HG03196 (cell line): ENCODE measurements around the gene LCN6.

Experiments used
- ATAC-seq: cut with Tn5 transposase; IDR thresholded peaks from one replicate; pipeline ENCODE4 v1.9.1; 2021; ENCODE audit not compliant: unreplicated experiment

The LCN6 gene

DNA sequence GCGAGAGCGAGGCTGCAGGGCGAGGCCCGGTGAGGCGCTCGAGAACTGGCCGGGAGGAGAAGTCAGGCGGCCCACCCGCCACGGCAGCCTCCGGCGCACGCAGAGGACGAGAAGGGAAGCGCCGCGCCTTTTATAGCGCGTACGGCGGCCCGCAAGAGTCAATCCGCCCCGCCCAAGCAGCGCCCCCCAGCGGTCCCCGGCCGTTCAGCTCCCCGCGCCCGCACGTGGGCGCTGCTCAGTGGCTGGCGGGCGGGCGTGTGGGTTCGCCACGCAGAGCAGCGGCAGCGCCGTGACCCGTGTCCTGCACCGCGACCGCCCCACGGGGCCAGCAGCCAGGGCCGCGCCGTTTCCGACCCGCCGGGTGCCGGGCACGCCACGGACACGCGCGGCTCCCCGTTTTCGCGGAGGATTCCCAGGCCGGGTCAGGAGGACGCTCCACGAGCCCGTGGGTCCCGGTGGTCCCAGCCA is 20.2 kb downstream of the LCN6 start:
- ATAC-seq = peak; percentile 64

DNA sequence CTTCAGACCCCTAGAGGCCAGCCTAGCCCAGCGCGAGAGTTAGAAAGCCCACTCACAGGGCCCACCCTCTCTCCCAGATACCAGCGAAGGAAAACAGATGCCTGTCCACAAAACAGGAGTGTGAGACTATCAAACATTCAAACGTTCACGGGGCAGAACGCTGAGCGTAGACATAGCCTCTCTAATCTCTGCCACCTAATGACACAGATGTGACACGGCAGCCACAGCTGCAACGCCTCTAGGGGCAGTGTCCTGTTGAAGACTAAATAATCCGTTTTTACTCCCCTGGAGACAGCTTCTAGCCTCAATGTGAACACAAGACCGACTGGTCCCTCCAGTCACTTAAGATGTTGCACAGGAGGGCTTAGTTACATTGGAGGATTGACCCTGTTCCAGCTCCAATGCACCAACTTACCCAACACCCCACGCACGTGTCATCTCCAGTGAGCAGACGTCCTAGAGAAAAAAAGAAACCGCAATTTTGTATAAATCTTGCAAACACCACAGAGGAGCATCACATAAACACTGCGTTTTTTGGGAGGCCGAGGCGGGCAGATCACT is 21.6 kb downstream of the LCN6 start:
- no peak for ATAC-seq

DNA sequence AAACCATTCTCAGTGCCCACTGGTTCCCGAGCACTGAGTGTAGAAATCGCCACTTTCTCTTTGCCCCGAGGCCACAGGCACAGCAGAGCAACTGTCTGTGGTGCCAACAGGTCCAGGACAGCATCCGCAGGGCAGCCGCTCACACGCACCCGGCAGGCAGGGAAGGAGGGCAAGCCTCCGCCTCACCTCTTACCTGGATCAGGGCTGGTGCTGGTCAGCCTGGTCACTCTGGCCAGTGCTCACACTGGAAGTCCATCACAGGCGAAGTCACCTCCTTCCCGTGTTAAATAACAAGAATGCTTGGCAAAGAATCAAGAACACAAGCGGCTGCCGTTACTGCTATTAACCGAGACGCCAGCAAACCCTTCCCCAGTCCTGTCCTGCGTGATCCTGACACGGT is 22.2 kb downstream of the LCN6 start:
- ATAC-seq = no peak

DNA sequence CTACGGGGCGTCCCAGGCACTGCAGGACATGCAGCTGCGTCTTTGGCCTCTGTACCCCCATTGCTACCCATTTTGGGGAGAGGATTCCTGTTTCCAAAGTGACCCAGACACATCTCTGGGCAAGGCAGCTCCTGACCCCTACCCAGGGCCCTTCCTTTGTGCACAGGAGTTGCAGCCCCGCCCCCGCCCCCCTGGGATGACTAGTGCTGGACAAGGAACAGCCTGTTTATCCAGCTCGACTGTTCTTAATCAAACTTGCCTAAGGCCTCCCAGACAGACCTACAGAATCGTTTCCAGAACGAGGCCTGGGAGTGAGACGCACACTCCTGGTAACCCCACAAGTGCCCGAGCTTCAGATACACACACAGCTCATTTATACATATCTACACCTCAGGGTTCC is 22.7 kb downstream of the LCN6 start:
- no peak for ATAC-seq

DNA sequence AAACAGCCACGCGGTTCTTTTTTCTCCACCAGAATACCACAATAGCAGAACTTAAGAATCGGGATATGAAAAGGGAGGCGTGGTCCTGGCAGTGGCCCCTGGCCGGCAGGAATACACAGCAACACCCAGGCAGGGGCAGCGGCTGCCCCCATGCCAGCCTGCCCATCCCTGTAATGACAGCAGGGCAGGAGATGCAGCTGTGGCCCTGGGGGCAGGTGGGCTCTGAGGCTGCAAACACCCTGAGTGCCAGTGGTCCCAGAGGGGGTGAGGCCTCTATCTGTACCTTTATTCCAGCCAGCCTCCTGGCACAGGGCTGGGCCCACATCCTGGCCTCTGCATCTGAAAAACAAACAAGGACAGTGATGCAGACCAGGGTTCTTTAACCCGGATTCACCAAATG is 23.6 kb downstream of the LCN6 start:
- no peak for ATAC-seq

DNA sequence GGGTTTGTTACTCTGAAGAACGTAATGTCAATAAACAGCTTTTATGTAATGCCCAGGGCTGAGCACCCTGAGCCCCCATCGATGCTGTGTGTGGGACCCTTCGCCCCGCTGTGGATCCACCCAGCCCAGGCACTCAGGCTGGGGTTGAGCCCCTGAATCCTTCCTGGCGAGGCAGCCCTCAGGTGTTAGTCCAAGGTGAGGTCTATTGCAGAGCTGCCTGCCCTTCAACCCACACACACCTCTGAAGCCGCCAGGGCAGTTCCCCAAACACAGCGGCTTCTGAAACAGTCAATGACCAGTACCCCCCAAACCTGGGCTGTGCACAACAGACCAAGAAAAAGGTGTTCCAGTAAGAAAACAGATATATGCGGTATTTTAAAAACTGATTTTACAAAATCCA is 24.3 kb downstream of the LCN6 start:
- ATAC-seq = no peak

DNA sequence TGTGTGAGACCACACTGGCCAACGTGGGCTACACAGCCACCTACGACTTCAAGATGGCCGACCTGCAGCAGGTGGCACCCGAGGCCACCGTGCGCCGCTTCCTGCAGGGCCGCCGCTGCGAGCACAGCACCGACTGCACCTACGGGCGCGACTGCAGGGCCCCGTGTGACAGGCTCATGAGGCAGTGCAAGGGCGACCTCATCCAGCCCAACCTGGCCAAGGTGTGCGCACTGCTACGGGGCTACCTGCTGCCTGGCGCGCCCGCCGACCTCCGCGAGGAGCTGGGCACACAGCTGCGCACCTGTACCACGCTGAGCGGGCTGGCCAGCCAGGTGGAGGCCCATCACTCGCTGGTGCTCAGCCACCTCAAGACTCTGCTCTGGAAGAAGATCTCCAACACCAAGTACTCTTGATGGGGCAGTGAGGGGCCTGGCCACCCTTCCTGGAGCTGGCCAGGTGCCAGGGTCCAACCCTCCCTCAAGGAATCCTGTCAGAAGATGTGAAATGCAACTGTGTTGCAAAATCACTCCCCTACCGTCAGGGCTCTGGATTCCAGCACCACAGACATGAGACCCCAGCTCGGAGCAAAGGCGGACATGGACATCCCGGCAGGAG is 24.9 kb downstream of the LCN6 start:
- ATAC-seq = no peak

DNA sequence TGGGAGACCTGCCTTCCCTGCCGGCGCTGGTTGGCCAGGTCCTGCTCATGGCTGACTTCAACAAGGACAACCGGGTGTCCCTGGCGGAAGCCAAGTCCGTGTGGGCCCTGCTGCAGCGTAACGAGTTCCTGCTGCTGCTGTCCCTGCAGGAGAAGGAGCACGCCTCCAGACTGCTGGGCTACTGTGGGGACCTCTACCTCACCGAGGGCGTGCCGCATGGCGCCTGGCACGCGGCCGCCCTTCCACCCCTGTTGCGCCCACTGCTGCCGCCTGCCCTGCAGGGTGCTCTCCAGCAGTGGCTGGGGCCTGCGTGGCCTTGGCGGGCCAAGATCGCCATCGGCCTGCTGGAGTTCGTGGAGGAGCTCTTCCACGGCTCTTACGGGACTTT is 25.4 kb downstream of the LCN6 start:
- ATAC-seq = no peak

DNA sequence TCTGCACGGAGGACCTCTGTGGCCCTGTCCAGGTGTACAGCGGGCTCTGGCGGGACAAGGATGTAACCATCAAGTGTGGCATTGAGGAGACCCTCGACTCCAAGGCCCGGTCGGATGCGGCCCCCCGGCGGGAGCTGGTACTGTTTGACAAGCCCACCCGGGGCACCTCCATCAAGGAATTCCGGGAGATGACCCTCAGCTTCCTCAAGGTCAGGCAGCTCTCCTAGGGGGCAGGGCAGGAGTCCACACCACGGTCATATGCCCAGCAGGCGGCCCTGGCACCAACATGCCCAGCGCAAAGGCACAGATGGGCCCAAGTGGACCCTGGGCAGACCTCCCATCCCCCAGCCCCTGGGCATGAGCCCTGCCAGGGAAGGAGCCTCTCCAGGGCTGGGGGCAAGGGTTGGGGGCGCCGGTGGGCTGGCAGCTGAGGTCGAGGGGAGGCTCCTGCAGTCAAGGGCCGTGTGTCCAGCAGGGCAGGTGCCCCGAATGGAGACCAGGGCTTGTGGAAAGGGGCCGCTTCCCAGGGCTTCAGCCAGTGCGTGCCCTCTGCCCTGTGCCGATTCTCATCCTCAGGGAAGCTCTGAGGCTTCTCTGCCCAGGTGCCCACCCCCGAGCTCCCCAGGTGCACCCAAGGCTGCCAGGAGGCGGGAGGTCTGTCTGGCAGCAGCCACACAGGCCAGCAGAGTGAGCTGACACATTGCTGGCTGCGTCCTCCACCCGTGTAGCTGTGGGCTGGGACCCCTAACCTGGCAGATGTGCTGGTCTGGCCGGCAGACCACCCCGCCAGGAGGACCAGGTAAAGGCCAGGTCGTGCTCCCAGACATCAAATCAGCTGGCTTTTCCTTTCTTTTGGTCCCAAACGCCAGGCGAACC is 26.0 kb downstream of the LCN6 start:
- no peak for ATAC-seq

- ATAC-seq = no peak
Measured at GRCh38 chr9:136721339-136722092, 26.8 kb downstream of the LCN6 start.

GRCh38 chr9:136720898-136721338 is 27.4 kb downstream of the LCN6 start:
- no peak for ATAC-seq

- ATAC-seq = no peak
Measured at GRCh38 chr9:136720251-136720897, 28.0 kb downstream of the LCN6 start.

DNA sequence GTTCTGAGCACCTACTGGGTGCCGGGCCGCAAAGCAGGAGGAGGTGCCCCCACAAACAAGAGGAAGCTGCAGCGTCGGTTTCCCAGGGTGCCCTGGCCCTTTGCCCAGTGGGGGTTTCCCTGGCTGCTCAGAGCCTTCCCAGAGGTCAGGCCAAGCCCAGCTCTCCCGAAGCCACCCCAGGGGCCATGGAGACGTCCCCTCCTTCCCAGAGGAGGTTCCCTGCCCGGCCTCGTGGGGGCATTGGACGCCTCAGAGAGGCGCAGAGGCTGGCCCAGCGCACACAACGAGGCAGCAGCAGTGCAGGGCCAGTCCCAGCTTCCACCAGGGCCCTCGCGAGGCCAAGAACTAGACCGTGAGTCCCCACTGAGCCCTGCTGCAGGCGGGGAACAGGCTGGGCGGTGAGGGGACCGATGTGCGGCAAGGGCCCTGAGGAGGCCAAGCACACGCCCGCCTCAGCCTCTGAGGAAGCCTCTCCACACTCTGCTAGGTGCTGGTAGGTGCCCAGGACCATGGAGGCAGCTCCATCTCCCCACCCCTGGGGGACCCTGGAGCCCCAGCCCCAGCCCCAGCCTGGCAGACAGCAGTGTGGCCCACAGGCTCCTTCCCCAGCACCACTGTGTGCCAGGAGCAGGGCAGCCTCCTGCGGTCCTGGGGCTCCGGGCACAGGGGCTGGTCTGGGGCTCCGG is 29.0 kb downstream of the LCN6 start:
- ATAC-seq = no peak

GRCh38 chr9:136718345-136719194 is 29.8 kb downstream of the LCN6 start:
- no peak for ATAC-seq

DNA sequence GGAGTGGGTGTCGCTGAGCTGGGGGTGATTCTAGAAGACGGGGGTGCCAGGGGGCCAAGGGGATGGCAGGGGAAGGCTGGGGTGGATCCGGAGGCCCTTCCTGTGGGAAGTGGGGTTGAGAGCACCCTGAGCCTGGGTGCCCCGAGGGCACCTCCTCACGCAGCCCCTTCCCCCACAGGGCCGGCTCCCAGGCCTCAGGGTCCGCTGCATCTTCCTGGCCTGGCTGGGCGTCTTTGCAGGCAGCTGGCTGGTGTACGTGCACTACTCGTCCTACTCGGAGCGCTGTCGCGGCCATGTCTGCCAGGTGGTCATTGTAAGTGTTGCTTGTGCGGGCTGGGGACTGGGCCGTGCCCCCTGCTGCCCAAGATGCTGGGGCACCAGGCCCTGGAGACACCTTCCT is 30.9 kb downstream of the LCN6 start:
- ATAC-seq = no peak

DNA sequence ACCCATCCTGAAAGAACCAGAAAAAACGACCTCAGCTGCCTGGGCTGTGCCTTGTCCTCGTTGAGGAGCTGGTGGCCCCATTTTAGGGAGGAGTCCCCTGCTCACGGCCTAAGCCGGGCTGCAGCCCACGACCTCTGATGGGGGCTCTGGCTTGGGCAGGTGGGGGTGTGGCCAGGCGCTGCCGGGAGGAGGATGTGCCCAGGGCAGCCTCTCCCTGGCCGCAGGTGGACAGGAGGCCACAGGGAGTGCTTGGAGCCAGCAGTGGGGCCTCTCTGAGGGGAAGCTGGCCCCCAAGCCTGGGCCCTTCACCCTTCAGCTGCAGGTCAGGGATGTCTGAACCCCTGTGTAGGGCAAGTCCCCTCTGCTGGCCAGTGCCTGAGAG is 33.4 kb downstream of the LCN6 start:
- no peak for ATAC-seq

DNA sequence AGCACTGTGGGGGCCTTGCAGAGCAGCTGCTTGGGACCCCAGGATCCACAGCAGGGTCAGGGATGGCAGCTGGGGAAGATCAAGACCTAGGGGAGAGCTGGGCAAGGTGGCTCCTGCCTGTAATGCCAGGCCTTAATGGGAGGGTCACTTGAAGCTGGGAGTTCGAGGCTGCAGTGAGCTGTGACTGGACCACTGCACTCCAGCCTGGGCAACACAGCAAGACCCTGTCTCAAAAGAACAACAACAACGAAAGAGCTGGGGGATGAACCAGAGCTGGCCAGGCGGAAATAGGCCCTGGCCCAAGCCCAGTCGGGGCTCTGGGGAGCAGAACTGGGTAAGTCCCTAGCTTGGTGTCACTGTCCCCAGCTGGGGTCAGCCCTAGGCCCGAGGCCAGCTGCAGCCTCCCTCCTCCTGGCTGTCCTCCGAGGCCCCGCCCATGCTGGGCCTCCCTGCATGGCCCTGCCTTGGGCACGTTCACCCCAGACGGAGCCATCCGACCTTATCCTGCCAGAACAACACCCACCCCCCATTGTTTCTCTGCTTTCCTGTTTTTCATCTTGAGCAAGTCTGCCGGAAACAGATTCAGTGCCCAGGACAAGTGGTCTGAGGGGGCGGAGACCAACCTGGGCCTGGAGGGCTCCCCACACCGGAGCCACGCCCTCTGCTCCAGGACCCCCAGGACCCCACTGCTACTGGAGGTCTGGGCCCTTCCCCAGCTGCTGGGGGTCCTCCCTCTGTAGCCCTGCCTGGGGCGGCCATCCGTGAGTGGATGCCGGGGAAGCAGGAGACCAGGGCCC is 34.0 kb downstream of the LCN6 start:
- ATAC-seq = no peak

DNA sequence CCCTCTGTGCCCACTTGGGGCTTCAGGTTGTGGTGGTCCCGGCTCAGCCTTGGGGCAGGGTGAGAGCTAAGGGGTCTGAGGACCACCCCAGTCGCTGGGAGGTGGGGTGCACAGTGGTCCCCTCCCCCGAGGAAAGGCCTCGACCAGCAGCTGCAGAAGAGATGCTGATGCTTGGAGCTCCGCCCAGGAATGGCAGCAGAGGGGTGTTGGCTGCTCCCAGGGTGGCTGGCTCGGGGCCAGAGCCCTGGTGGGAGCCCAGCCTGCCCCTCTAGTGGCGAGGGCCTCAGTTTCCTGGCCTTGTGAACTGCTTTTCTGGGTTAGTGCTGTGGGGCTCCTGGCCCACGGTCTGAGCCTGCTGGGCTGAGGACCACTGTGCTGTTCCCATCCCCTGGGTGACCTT is 34.8 kb downstream of the LCN6 start:
- no peak for ATAC-seq
